HUES6 (cell line): ENCODE measurements around the gene CCDC88A.
"Not testable (repeated sequence)": the region's sequence is repeated elsewhere in the genome, so short reads cannot be mapped to it uniquely, and the experiment has no call there.

Source experiments
- H3K27ac ChIP-seq: 2 replicates; pipeline ENCODE4 v1.7.0; 2013; ENCODE audit warnings: low read depth, mild to moderate bottlenecking, low read length, inconsistent platforms
- H3K27me3 ChIP-seq: 2 replicates; pipeline ENCODE4 v1.6.1; 2013; ENCODE audit warnings: low read length; ENCODE audit not compliant: control insufficient read depth, insufficient read depth
- H3K36me3 ChIP-seq: 2 replicates; pipeline ENCODE4 v1.6.1; 2013; ENCODE audit warnings: low read length; ENCODE audit not compliant: control insufficient read depth, insufficient read depth
- H3K4me1 ChIP-seq: 2 replicates; pipeline ENCODE4 v1.6.1; 2013; ENCODE audit warnings: low read length; ENCODE audit not compliant: control insufficient read depth, insufficient read depth
- H3K4me3 ChIP-seq: 2 replicates; pipeline ENCODE4 v1.5.1; 2013; ENCODE audit warnings: low read depth, low read length
- H3K9ac ChIP-seq: one replicate; pipeline ENCODE4 v1.6.1; 2013; ENCODE audit warnings: mild to moderate bottlenecking, low read length
- H3K9me3 ChIP-seq: 2 replicates; pipeline ENCODE4 v1.6.1; 2013; ENCODE audit warnings: low read depth, low read length; ENCODE audit not compliant: control insufficient read depth, insufficient read depth

CCDC88A gene

GRCh38 chr2:55370208-55370607 is 49.4 kb downstream of the CCDC88A start:
- Histone ChIP-seq H3K36me3 (peaks cover 10% of the 10 kb centered on the region), H3K4me3 (no peak overlapping the region), H3K4me1 (no peaks in the 10 kb centered on the region), H3K9ac (no peak overlapping the region), H3K9me3 (no peaks in the 10 kb centered on the region), H3K27me3 (no peaks in the 10 kb centered on the region), H3K27ac (no peak overlapping the region)

GRCh38 chr2:55365303-55365702 is 54.4 kb downstream of the CCDC88A start:
- no peak overlapping the region for H3K9ac ChIP-seq
- no peaks in the 10 kb centered on the region for H3K27me3 ChIP-seq
- H3K27ac ChIP-seq = no peak overlapping the region
- H3K4me1 ChIP-seq = no peaks in the 10 kb centered on the region
- peaks cover 4% of the 10 kb centered on the region for H3K36me3 ChIP-seq
- H3K4me3 ChIP-seq = no peak overlapping the region
- no peaks in the 10 kb centered on the region for H3K9me3 ChIP-seq

GRCh38 chr2:55364189-55365055 is 55.2 kb downstream of the CCDC88A start:
- no peaks in the 10 kb centered on the region for H3K4me1 ChIP-seq
- no peaks in the 10 kb centered on the region for H3K27me3 ChIP-seq
- H3K27ac ChIP-seq = no peak overlapping the region
- H3K4me3 ChIP-seq = no peak overlapping the region
- H3K9ac ChIP-seq = no peak overlapping the region
- H3K9me3 ChIP-seq = no peaks in the 10 kb centered on the region
- H3K36me3 ChIP-seq = peaks cover 4% of the 10 kb centered on the region

- no peak overlapping the region for H3K9ac ChIP-seq
Measured at GRCh38 chr2:55363636-55364035, 56.0 kb downstream of the CCDC88A start.

GRCh38 chr2:55361465-55362189 is 58.0 kb downstream of the CCDC88A start:
- Histone ChIP-seq H3K4me3 (no peak overlapping the region), H3K27ac (no peak overlapping the region)

More at GRCh38 chr2:55363636-55364035, 56.0 kb downstream of the CCDC88A start:
- no peaks in the 10 kb centered on the region for H3K9me3 ChIP-seq
- H3K27me3 ChIP-seq = no peaks in the 10 kb centered on the region
- peaks cover 4% of the 10 kb centered on the region for H3K36me3 ChIP-seq
- no peak overlapping the region for H3K27ac ChIP-seq
- no peaks in the 10 kb centered on the region; the same call in 1 of the 2 replicates for H3K4me1 ChIP-seq
- H3K4me3 ChIP-seq = no peak overlapping the region

GRCh38 chr2:55358451-55358850 is 61.2 kb downstream of the CCDC88A start:
- H3K9me3 ChIP-seq = no peaks in the 10 kb centered on the region
- no peak overlapping the region for H3K9ac ChIP-seq
- peaks cover 34% of the 10 kb centered on the region for H3K36me3 ChIP-seq
- no peak overlapping the region for H3K27ac ChIP-seq
- H3K4me3 ChIP-seq = no peak overlapping the region
- H3K27me3 ChIP-seq = no peaks in the 10 kb centered on the region
- no peaks in the 10 kb centered on the region; the same call in 1 of the 2 replicates for H3K4me1 ChIP-seq

More at GRCh38 chr2:55361465-55362189, 58.0 kb downstream of the CCDC88A start:
- peaks cover 13% of the 10 kb centered on the region for H3K36me3 ChIP-seq
- H3K9ac ChIP-seq = no peak overlapping the region
- H3K27me3 ChIP-seq = no peaks in the 10 kb centered on the region
- H3K9me3 ChIP-seq = no peaks in the 10 kb centered on the region
- no peaks in the 10 kb centered on the region; the same call in 1 of the 2 replicates for H3K4me1 ChIP-seq

- Histone ChIP-seq H3K36me3 (peaks cover 38% of the 10 kb centered on the region), H3K9me3 (no peaks in the 10 kb centered on the region), H3K4me1 (no peaks in the 10 kb centered on the region; the same call in 1 of the 2 replicates), H3K4me3 (no peak overlapping the region), H3K27me3 (no peaks in the 10 kb centered on the region), H3K27ac (no peak overlapping the region), H3K9ac (no peak overlapping the region)
Measured at GRCh38 chr2:55357927-55358326, 61.7 kb downstream of the CCDC88A start.

GRCh38 chr2:55357164-55357563 is 62.5 kb downstream of the CCDC88A start:
- H3K9me3 ChIP-seq = 0 out of 2 replicates have a peak, but pooled peaks cover under 1% of the 10 kb centered on the region
- H3K27ac ChIP-seq = no peak overlapping the region
- H3K9ac ChIP-seq = no peak overlapping the region
- H3K4me1 ChIP-seq = no peaks in the 10 kb centered on the region; the same call in 1 of the 2 replicates
- H3K4me3 ChIP-seq = no peak overlapping the region
- H3K36me3 ChIP-seq = peaks cover 39% of the 10 kb centered on the region
- no peaks in the 10 kb centered on the region for H3K27me3 ChIP-seq

- not testable (repeated sequence) for H3K27me3 ChIP-seq, H3K4me3 ChIP-seq, H3K9me3 ChIP-seq, H3K4me1 ChIP-seq, H3K27ac ChIP-seq, H3K9ac ChIP-seq
- H3K36me3 ChIP-seq = peaks cover 46% of the 10 kb centered on the region
Measured at GRCh38 chr2:55356136-55356535, 63.5 kb downstream of the CCDC88A start.

- H3K4me1 ChIP-seq = no peaks in the 10 kb centered on the region; the same call in 1 of the 2 replicates
- no peak overlapping the region for H3K4me3 ChIP-seq
- no peak overlapping the region for H3K27ac ChIP-seq
- H3K36me3 ChIP-seq = peaks cover 46% of the 10 kb centered on the region
- no peak overlapping the region for H3K9ac ChIP-seq
- H3K27me3 ChIP-seq = no peaks in the 10 kb centered on the region
- 0 out of 2 replicates have a peak, but pooled peaks cover 5% of the 10 kb centered on the region for H3K9me3 ChIP-seq
Measured at GRCh38 chr2:55355451-55355850, 64.2 kb downstream of the CCDC88A start.

GRCh38 chr2:55351672-55352071 is 68.0 kb downstream of the CCDC88A start:
- Histone ChIP-seq H3K27ac (no peak overlapping the region), H3K27me3 (no peaks in the 10 kb centered on the region), H3K4me1 (no peaks in the 10 kb centered on the region), H3K36me3 (peaks cover 60% of the 10 kb centered on the region), H3K9ac (no peak overlapping the region), H3K9me3 (0 out of 2 replicates have a peak, but pooled peaks cover 5% of the 10 kb centered on the region), H3K4me3 (no peak overlapping the region)
